PC-9 (cell line): ENCODE results near the gene ENTPD5.

Source experiments
- EZH2 ChIP-seq: fragments of 200-600 bp; sonication (generic); IDR thresholded peaks from 2 replicates; pipeline ENCODE4 v1.8.0; 2017; ENCODE audit warnings: antibody characterized with exemption, low read depth
- TF ChIP-seq, protein P1 (sequence below): fragments of 200-600 bp; sonication (generic); conservative IDR thresholded peaks from 2 replicates; pipeline ENCODE4 v1.6.1; 2017; ENCODE audit warnings: mixed run types, antibody characterized with exemption, mild to moderate bottlenecking, moderate library complexity

GRCh38 chr14:74062809-74063150, 43.7 kb upstream of the ENTPD5 start:
- TF ChIP-seq, protein P1, sequence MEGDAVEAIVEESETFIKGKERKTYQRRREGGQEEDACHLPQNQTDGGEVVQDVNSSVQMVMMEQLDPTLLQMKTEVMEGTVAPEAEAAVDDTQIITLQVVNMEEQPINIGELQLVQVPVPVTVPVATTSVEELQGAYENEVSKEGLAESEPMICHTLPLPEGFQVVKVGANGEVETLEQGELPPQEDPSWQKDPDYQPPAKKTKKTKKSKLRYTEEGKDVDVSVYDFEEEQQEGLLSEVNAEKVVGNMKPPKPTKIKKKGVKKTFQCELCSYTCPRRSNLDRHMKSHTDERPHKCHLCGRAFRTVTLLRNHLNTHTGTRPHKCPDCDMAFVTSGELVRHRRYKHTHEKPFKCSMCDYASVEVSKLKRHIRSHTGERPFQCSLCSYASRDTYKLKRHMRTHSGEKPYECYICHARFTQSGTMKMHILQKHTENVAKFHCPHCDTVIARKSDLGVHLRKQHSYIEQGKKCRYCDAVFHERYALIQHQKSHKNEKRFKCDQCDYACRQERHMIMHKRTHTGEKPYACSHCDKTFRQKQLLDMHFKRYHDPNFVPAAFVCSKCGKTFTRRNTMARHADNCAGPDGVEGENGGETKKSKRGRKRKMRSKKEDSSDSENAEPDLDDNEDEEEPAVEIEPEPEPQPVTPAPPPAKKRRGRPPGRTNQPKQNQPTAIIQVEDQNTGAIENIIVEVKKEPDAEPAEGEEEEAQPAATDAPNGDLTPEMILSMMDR, result no peak
- no peak for TF ChIP-seq EZH2
